ENCODE results near the gene FOXF1.

- TF ChIP-seq, protein P1, sequence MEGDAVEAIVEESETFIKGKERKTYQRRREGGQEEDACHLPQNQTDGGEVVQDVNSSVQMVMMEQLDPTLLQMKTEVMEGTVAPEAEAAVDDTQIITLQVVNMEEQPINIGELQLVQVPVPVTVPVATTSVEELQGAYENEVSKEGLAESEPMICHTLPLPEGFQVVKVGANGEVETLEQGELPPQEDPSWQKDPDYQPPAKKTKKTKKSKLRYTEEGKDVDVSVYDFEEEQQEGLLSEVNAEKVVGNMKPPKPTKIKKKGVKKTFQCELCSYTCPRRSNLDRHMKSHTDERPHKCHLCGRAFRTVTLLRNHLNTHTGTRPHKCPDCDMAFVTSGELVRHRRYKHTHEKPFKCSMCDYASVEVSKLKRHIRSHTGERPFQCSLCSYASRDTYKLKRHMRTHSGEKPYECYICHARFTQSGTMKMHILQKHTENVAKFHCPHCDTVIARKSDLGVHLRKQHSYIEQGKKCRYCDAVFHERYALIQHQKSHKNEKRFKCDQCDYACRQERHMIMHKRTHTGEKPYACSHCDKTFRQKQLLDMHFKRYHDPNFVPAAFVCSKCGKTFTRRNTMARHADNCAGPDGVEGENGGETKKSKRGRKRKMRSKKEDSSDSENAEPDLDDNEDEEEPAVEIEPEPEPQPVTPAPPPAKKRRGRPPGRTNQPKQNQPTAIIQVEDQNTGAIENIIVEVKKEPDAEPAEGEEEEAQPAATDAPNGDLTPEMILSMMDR (IDR thresholded peaks at IDR 0.05): no peak
- TF ChIP-seq POLR2A (IDR thresholded peaks at IDR 0.05) (no peak), EP300 (IDR thresholded peaks at IDR 0.05) (no peak)
Observed at GRCh38 chr16:86557587-86557986, 47.3 kb downstream of the FOXF1 start.
